Neural cell (in vitro differentiated cells): ENCODE data around the gene ADGRD2. TPM values are rescaled to one million over a fixed set of nuclear protein-coding genes. Genes with fewer than 3 reads are reported as not detected.

Source experiments
- H2AFZ ChIP-seq: fragments of 200-600, 300-800 bp; sonication (generic), shearing (Covaris generic); 2 replicates; pipeline ENCODE4 v1.6.0; 2014; ENCODE audit warnings: low read depth, mild to moderate bottlenecking, antibody characterized with exemption, low read length, moderate library complexity
- H3F3A ChIP-seq: fragments of 200-600 bp; shearing (Covaris generic); 2 replicates; pipeline ENCODE4 v1.6.1; 2016; ENCODE audit warnings: mild to moderate bottlenecking, moderate library complexity, mixed read lengths, antibody characterized with exemption, low read length; ENCODE audit not compliant: insufficient read depth, poor library complexity, severe bottlenecking
- H3K27ac ChIP-seq: fragments of 200-600, 300-800 bp; sonication (generic), shearing (Covaris generic); 2 replicates; pipeline ENCODE4 v1.5.1; 2014; ENCODE audit warnings: mild to moderate bottlenecking, low read length, moderate library complexity
- H3K27me3 ChIP-seq: fragments of 300-800, 200-600 bp; sonication (generic), shearing (Covaris generic); 2 replicates; pipeline ENCODE4 v1.6.0; 2014; ENCODE audit warnings: mild to moderate bottlenecking, low read depth, low read length, moderate library complexity; ENCODE audit not compliant: insufficient read depth
- H3K36me3 ChIP-seq: fragments of 300-800, 200-600 bp; sonication (generic), shearing (Covaris generic); 2 replicates; pipeline ENCODE4 v1.5.1; 2014; ENCODE audit warnings: mild to moderate bottlenecking, antibody characterized with exemption, low read length, moderate library complexity; ENCODE audit not compliant: insufficient read depth
- H3K4me2 ChIP-seq: fragments of 300-800, 200-600 bp; sonication (generic), shearing (Covaris generic); 2 replicates; pipeline ENCODE4 v1.6.0; 2014; ENCODE audit warnings: mild to moderate bottlenecking, low read length
- H3K4me3 ChIP-seq: fragments of 300-800, 200-600 bp; sonication (generic), shearing (Covaris generic); 2 replicates; pipeline ENCODE4 v1.5.1; 2014; ENCODE audit warnings: mild to moderate bottlenecking, low read length, moderate library complexity
- H3K79me2 ChIP-seq: fragments of 200-600 bp; shearing (Covaris generic); replicated peaks from 2 replicates; pipeline ENCODE4 v1.6.0; 2014; ENCODE audit warnings: mild to moderate bottlenecking, low read length, moderate library complexity; ENCODE audit not compliant: insufficient read depth
- H3K9ac ChIP-seq: fragments of 300-800, 200-600 bp; sonication (generic), shearing (Covaris generic); 2 replicates; pipeline ENCODE4 v1.6.1; 2016; ENCODE audit warnings: mild to moderate bottlenecking, low read length, mixed read lengths
- H3K9me2 ChIP-seq: fragments of 200-600 bp; shearing (Covaris generic); 2 replicates; pipeline ENCODE4 v1.6.1; 2016; ENCODE audit warnings: mild to moderate bottlenecking, low read length, mixed read lengths; ENCODE audit not compliant: insufficient read depth
- H3K9me3 ChIP-seq: fragments of 200-600, 300-800 bp; sonication (generic), shearing (Covaris generic); 2 replicates; pipeline ENCODE4 v1.6.1; 2016; ENCODE audit warnings: mild to moderate bottlenecking, mixed run types, low read length, moderate library complexity, mixed read lengths
- H4K20me1 ChIP-seq: fragments of 200-600 bp; shearing (Covaris generic); 2 replicates; pipeline ENCODE4 v1.6.1; 2016; ENCODE audit warnings: mild to moderate bottlenecking, mixed run types; ENCODE audit not compliant: insufficient read depth
- EP300 ChIP-seq: fragments of 450-650 bp; conservative IDR thresholded peaks from 2 replicates; pipeline ENCODE4 v1.6.1; 2014; ENCODE audit warnings: antibody characterized with exemption, mild to moderate bottlenecking, moderate library complexity; ENCODE audit not compliant: poor library complexity, severe bottlenecking
- EZH2 ChIP-seq: fragments of 200-600, 300-800 bp; shearing (Covaris generic), sonication (generic); IDR thresholded peaks from 2 replicates; pipeline ENCODE4 v1.6.1; 2014; ENCODE audit warnings: antibody characterized with exemption, low read length, borderline replicate concordance, mild to moderate bottlenecking; ENCODE audit not compliant: insufficient read depth, poor library complexity, severe bottlenecking
- MXI1 ChIP-seq: fragments of 450-650 bp; conservative IDR thresholded peaks from 2 replicates; pipeline ENCODE4 v1.6.1; 2014; ENCODE audit warnings: antibody characterized with exemption, mild to moderate bottlenecking; ENCODE audit not compliant: poor library complexity, severe bottlenecking
- POLR2AphosphoS5 ChIP-seq: IDR thresholded peaks from 2 replicates; pipeline ENCODE4 v1.6.1; 2012
- RAD21 ChIP-seq: fragments of 450-650 bp; conservative IDR thresholded peaks from 2 replicates; pipeline ENCODE4 v1.6.1; 2014; ENCODE audit warnings: antibody characterized with exemption, mild to moderate bottlenecking, moderate library complexity
- SMC3 ChIP-seq: fragments of 450-650 bp; conservative IDR thresholded peaks from 2 replicates; pipeline ENCODE4 v1.6.1; 2014; ENCODE audit warnings: antibody characterized with exemption, mild to moderate bottlenecking, moderate library complexity; ENCODE audit not compliant: poor library complexity
- TAF1 ChIP-seq: IDR thresholded peaks from 2 replicates; pipeline ENCODE4 v1.6.1; 2012; ENCODE audit warnings: low read depth
- polyA plus RNA-seq: library from polyadenylated mRNA; depleted of rRNA; stranded (reverse); fragments of >200 nt; gene quantifications from 2 replicates; pipeline ENCODE4 v1.2.3, GENCODE V29; 2014
- TF ChIP-seq, protein P1 (sequence below): fragments of 450-650 bp; IDR thresholded peaks from 2 replicates; pipeline ENCODE4 v1.5.1; 2014; ENCODE audit warnings: antibody characterized with exemption, mild to moderate bottlenecking, moderate library complexity; ENCODE audit not compliant: poor library complexity, severe bottlenecking
- TF ChIP-seq, protein P2 (sequence below): IDR thresholded peaks from 2 replicates; pipeline ENCODE4 v1.6.1; 2012; ENCODE audit warnings: borderline replicate concordance

Gene ADGRD2
- polyA plus RNA-seq, 1 donor from 2014 or later: not detected

GRCh38 chr9:124442379-124442778 lies 7.9 kb upstream of the ADGRD2 start:
- no peak overlapping the region for H3K27ac ChIP-seq
- no peaks in the 10 kb centered on the region for H3K79me2 ChIP-seq
- no peak overlapping the region for H3K9ac ChIP-seq
- H4K20me1 ChIP-seq: no peaks in the 10 kb centered on the region
- no peaks in the 10 kb centered on the region for H3K9me2 ChIP-seq
- H3K36me3 ChIP-seq: no peaks in the 10 kb centered on the region
- no peaks in the 10 kb centered on the region for H3F3A ChIP-seq
- H2AFZ ChIP-seq: no peak overlapping the region
- H3K4me2 ChIP-seq: no peak overlapping the region
- TF ChIP-seq, protein P1, sequence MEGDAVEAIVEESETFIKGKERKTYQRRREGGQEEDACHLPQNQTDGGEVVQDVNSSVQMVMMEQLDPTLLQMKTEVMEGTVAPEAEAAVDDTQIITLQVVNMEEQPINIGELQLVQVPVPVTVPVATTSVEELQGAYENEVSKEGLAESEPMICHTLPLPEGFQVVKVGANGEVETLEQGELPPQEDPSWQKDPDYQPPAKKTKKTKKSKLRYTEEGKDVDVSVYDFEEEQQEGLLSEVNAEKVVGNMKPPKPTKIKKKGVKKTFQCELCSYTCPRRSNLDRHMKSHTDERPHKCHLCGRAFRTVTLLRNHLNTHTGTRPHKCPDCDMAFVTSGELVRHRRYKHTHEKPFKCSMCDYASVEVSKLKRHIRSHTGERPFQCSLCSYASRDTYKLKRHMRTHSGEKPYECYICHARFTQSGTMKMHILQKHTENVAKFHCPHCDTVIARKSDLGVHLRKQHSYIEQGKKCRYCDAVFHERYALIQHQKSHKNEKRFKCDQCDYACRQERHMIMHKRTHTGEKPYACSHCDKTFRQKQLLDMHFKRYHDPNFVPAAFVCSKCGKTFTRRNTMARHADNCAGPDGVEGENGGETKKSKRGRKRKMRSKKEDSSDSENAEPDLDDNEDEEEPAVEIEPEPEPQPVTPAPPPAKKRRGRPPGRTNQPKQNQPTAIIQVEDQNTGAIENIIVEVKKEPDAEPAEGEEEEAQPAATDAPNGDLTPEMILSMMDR: no peak
- no peak for TF ChIP-seq POLR2AphosphoS5
- TF ChIP-seq SMC3: no peak
- TF ChIP-seq EZH2: no peak
- TF ChIP-seq EP300: no peak
- no peak for TF ChIP-seq RAD21
- H3K4me3 ChIP-seq: no peak overlapping the region
- H3K27me3 ChIP-seq: no peaks in the 10 kb centered on the region
- no peaks in the 10 kb centered on the region for H3K9me3 ChIP-seq

DNA sequence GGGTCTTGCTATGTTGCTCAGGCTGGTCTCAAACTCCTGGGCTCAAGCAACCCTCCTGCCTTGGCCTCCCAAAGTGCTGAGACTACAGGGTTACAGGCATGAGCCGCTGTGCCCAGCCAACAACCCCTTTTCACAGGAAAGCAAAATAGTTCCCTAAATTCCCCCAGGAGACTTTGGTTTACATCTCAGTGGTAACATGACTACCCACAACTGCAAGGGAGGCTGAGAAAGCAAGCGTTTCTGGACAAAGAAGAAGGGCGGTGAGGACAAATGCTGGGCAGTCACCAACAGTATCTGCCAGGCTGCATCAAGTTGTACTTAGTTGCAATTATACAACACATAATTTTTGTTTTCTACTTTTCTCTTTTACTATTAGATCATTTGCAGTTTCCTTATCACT lies 7.4 kb upstream of the ADGRD2 start:
- Histone ChIP-seq H3K27ac (no peak overlapping the region), H3F3A (no peaks in the 10 kb centered on the region), H3K4me3 (no peak overlapping the region), H2AFZ (no peak overlapping the region), H3K9me3 (no peaks in the 10 kb centered on the region), H3K79me2 (no peaks in the 10 kb centered on the region), H3K9ac (no peak overlapping the region), H4K20me1 (no peaks in the 10 kb centered on the region), H3K27me3 (no peaks in the 10 kb centered on the region), H3K36me3 (no peaks in the 10 kb centered on the region), H3K9me2 (no peaks in the 10 kb centered on the region), H3K4me2 (no peak overlapping the region)
- TF ChIP-seq, protein P2, sequence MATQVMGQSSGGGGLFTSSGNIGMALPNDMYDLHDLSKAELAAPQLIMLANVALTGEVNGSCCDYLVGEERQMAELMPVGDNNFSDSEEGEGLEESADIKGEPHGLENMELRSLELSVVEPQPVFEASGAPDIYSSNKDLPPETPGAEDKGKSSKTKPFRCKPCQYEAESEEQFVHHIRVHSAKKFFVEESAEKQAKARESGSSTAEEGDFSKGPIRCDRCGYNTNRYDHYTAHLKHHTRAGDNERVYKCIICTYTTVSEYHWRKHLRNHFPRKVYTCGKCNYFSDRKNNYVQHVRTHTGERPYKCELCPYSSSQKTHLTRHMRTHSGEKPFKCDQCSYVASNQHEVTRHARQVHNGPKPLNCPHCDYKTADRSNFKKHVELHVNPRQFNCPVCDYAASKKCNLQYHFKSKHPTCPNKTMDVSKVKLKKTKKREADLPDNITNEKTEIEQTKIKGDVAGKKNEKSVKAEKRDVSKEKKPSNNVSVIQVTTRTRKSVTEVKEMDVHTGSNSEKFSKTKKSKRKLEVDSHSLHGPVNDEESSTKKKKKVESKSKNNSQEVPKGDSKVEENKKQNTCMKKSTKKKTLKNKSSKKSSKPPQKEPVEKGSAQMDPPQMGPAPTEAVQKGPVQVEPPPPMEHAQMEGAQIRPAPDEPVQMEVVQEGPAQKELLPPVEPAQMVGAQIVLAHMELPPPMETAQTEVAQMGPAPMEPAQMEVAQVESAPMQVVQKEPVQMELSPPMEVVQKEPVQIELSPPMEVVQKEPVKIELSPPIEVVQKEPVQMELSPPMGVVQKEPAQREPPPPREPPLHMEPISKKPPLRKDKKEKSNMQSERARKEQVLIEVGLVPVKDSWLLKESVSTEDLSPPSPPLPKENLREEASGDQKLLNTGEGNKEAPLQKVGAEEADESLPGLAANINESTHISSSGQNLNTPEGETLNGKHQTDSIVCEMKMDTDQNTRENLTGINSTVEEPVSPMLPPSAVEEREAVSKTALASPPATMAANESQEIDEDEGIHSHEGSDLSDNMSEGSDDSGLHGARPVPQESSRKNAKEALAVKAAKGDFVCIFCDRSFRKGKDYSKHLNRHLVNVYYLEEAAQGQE: no peak
- TF ChIP-seq, protein P1: no peak
- TF ChIP-seq TAF1 (no peak), MXI1 (no peak), EP300 (no peak), RAD21 (no peak), SMC3 (no peak), EZH2 (no peak), POLR2AphosphoS5 (no peak)
